Hematopoietic multipotent progenitor cell treated with erythropoietin and hydrocortisone succinate and interleukin-3 and kit ligand, for 4 days (in vitro differentiated cells): ENCODE results near the gene NKD2.

Source experiments
- DNase-seq: peaks from one replicate; pipeline ENCODE4 v3.0.0-alpha.2; 2015

Gene NKD2

GRCh38 chr5:1001406-1002270, 7.0 kb upstream of the NKD2 start:
- DNase-seq: no peak

GRCh38 chr5:1002271-1002546, 6.4 kb upstream of the NKD2 start:
- no peak for DNase-seq

DNA sequence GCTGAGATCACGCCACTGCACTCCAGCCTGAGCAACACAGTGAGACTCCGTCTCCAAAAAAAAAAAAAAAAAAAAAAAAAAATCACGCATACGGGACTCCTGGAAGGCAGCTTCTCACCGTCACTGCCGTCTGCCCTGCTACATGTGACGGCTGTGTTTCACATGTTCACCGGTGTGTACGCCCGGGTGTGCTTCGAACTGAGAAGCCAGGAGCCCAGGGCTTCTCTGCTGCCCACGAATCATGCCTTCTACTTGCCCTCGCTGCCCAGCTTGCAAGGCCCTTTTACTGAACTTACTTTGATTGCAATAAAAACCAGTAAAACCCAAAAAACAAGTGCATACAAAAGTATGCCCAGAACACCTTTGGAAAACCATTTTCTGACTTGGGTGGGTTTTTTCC, 5.8 kb upstream of the NKD2 start:
- DNase-seq: no peak

- DNase-seq: peak; percentile 34
Observed at GRCh38 chr5:1003296-1003937, 5.2 kb upstream of the NKD2 start.

- peak; percentile 81 for DNase-seq
Observed at GRCh38 chr5:1004461-1005248, 3.9 kb upstream of the NKD2 start.

GRCh38 chr5:1005249-1005851, 3.3 kb upstream of the NKD2 start:
- no peak for DNase-seq

DNA sequence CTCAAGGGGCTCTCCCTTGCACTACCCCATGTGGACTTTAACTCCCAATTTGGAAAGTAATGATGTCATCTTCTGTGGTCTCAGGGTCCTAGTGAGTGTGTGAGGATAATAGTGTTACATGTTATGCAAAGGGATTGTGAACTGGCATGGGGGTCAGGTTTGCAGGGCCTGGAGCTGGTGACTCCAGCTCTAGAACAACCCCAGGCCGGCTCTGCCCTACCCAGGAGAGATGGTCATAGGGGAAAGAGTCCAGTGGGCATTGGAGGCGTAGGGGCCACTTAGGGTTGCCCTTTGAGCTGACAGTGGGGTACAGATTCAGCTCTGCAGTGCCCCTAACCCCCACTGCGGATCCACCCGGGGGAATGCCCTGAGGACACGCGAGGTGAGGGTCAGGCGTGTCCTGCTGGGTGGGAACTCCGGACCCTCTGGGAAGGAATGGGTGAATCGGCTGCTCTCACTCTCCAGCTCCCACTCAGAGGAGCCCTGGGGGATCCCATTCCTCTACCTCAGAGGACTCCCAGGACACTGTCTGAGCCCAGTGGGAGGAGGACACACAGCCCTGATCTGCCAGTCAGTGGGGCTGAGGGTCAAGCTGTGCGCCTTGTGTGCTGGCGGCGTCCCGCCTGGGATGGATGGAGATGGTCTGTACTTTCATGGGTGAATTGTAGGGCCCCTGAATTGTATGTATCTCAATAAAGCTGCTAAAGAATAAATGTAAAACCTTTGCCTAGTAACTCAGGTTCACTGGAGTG, 2.5 kb upstream of the NKD2 start:
- no peak for DNase-seq

DNA sequence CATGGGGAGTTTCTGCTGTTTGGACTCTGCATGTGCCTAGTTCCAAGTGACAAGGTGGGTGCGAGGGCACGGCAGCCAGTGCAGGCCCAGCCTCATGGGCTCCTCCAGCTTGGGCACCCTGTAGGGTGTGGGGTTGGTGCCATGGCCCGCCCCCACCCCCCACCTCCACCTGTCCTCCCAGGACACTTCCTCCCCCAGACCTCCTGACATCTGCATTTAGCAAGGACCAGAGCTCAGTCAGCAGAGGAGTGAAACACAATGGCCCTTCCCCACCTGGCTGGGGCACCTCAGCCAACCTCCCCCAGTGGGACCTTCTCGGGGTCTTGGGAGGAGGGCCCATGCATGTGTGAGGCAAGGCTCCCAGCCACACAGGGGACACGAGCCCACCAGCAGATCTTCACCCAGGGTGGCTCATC, 1.9 kb upstream of the NKD2 start:
- DNase-seq: no peak

DNA sequence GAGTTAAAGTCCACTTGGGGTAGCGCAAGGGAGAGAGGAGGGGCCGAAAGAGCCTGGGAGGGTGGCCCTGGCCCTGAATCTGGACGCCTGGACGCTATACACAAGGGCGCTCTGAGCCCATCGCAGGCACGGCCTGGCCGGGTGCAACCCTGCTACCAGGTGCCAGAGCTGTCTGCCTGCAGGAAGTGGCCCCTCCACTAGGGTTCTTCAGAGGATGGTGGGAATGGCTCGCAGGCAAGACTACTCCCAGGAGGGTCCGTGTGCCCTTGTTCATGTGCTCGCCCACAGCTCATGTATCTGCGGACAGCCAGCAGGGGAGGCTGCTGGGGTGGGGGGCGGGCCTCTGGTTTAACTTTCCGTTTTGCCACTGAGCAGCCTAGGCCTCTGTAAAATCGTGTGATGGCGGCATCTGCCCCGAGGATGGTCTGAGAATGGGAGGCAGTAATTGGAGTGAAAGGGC, 1.4 kb upstream of the NKD2 start:
- DNase-seq: no peak

DNA sequence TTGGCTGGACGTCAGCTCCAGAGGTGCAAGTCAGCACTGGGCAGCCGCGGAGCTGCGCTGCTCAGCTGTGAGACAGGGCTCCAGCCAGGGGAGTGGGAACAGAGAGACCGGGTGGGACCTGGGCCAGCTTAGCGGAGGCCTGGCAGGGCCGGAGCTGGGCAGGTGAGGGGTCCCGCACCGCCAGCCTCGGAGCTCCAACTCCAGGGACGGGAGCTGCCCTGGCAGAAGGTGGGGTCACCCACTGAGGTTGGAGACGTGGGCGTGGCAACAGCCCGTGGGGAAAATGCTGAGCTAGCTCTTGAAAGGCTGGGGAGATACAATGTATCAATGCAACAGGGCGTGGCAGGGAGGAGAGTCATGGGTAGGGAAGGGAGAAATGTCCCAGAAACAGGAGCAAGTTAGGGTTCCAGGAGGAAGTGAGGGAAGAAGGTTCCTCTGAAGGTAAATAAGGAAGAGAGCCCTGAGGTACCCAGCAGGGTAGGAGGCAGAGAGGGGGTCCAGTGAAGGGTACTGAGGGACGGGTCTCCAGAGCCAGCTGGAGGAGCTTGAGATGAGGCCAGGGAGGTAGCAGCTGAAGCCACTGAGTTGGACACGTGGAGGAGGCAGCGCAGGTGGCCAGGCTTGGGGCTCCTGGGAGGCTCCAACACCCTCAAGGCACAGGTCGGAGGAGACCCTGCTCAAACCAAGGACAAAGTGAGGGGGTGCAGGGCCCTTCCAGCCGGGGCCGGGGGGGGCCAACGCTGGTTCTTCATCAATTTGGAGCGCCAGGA, 736 bp upstream of the NKD2 start:
- no peak for DNase-seq

DNA sequence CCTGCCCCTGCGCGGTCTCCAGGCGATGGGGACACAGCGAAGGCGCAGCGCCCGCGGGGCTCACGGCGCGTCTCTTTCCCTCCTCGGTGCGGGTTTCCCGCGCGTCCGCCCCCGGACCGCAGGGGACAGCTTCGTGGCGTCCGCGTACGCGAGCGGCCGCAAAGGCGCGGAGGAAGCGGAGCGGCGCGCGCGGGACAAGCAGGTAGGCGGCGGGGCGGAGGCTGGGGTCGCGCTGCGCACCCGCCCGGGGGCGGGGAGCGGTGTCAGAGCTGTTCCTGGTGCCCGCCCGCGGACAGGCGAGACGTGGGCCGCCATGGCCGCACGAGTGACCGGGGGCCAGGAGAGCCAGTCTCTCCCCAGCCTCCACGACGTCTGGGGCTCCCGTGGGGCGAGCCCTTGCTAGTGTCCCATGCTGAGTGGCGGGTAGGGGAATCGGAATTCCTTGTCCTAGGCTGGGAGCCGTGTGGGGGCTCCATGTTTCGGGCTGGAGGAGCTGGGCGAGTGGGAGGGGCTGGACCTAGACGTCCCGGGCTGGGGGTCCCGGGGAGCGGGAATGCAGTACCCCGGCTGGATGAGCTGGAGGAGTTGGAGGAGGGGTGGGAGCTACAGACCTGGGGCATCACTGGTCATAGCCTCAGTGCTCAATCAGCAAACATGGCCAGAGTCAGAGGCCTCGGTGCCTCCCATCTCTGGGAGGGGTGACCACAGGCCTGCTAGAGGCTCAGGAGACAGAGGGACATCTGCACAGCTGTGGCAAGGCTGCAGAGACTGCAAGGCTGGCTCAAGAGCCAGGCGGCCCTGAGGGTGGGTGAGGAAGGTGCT, 968 bp downstream of the NKD2 start:
- no peak for DNase-seq

DNA sequence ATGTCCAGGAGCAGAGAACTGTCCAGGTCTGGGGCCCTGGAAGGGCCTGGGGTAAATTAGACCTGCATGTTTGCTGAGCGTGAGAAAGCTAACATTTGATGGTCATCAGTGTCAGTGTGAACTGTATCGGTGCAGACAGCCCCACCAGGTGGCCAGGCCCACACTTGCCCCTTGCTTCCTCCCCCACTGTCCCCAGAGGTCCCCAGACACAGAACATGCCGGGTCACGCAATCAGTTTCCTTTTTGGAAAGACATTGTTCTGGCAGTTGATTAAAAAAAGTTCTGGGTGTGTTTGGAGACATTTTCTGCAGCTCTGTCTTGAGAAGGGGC, 1.5 kb downstream of the NKD2 start:
- peak; percentile 29 for DNase-seq

GRCh38 chr5:1010641-1011046, 2.0 kb downstream of the NKD2 start:
- no peak for DNase-seq

- DNase-seq: peak; percentile 58
Observed at GRCh38 chr5:1011226-1011631, 2.6 kb downstream of the NKD2 start.

- DNase-seq: no peak
Observed at GRCh38 chr5:1011741-1012312, 3.2 kb downstream of the NKD2 start.

DNA sequence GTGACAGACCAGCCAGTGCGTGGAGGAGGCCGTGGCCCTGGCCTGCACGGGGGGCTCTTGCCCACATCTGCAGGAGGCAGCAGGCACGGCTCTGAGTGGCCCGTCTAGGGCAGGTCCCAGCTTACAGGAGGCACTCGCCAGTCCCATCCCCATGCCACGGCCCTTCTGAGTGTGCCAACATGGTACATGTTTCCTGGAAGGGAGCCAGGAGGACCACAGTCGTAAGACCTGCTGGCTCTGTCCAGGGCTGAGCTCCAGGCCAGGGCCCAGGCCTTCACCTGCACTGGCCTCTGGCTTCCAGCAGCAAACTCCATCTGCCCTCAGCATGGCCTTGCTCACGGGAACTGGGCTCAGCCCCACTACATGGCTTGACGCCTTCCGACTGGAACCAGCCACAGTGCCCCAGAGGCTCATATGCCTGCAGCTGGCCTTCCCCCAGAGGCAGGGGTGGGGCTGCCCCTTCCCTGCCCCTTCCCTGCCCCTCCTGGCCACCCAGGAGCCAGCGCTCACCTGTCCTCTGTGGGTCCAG, 3.8 kb downstream of the NKD2 start:
- DNase-seq: no peak

GRCh38 chr5:1012900-1013237, 4.3 kb downstream of the NKD2 start:
- DNase-seq: no peak

GRCh38 chr5:1013238-1013947, 4.8 kb downstream of the NKD2 start:
- DNase-seq: no peak

DNA sequence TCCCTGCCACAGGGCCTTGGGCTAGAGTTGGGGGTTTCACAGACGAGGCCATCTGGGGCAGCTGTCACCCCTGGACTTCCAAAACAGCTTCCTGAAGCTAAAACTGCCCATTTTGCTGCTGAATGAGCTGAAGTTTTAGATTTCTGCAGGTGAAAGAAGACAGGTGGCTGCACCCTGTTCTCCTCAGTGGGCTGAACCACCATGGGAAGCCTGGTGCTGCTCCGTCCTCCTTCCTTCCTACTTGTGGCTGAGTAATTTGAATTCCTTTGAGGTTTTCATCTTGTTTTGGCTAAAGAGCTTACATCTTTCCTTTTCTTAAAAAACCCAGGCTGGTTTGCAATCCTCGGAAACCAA, 5.3 kb downstream of the NKD2 start:
- no peak for DNase-seq

DNA sequence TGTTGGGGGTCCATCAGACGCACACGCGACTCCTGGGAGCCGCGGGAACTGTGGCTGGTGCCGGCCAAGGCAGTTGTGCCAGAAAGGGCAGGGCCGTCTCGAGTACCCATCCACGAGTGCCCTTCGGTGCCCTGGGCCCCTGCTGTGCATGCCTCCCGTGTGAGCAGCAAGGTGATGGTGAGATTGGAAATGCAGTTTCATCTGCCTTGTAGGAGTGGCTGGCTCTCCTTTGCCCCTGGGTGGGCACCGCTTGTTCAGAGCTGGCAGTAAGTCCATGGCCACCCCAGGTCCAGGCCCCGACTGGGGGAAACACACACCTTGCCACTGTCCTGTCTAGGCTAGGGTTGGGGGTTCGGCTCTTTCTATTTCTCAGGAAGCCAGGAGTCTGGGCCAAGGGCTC, 5.7 kb downstream of the NKD2 start:
- DNase-seq: no peak
